SK-N-SH (cell line): ENCODE measurements around the gene ZFP57. TPM values are rescaled to one million over a fixed set of nuclear protein-coding genes. Genes with fewer than 3 reads are reported as not detected.

Experiments
- CTCF ChIA-PET: fragments of 300-600, 350-600 bp; formaldehyde crosslinking; extraction: SDS; loops from one replicate; lab custom pipeline; 2021; lab: Yijun Ruan, JAX
- POLR2A ChIA-PET: fragments of 350-600 bp; sonication (Branson Sonifier 250); formaldehyde crosslinking; extraction: SDS; loops from one replicate; lab custom pipeline; 2020; ENCODE audit warnings: antibody characterized with exemption, inconsistent platforms; lab: Yijun Ruan, JAX
- DNase-seq: peaks from one replicate; pipeline ENCODE4 v3.0.0; 2012
- H2AFZ ChIP-seq: fragments of 200-600 bp; sonication (generic); 2 replicates; pipeline ENCODE4 v1.8.1; 2016; ENCODE audit warnings: antibody characterized with exemption, mild to moderate bottlenecking, low read depth
- H3F3A ChIP-seq: fragments of 200-600 bp; sonication (generic); replicated peaks from 2 replicates; pipeline ENCODE3; 2016; ENCODE audit warnings: antibody characterized with exemption, mild to moderate bottlenecking; ENCODE audit not compliant: insufficient read depth
- H3K27ac ChIP-seq, 2 experiments: fragments of 200-500 bp in 1 of 2; fragments of 200-600 bp in 1 of 2; sonication (Bioruptor generic) in 1 of 2; sonication (generic), shearing (Covaris generic) in 1 of 2; 2 replicates each; pipeline versions ENCODE4 v1.5.1 to v1.6.1; 2014 to 2016; ENCODE audit warnings: low read depth in 2 of 2, inconsistent platforms in 1 of 2, low read length in 1 of 2, mild to moderate bottlenecking in 1 of 2, mixed read lengths in 1 of 2
- H3K27me3 ChIP-seq: fragments of 200-600 bp; sonication (generic), shearing (Covaris generic); 2 replicates; pipeline ENCODE4 v1.6.1; 2016; ENCODE audit warnings: mixed run types; ENCODE audit not compliant: insufficient read depth
- H3K36me3 ChIP-seq, 2 experiments: fragments of 200-500 bp in 1 of 2; fragments of 200-600 bp in 1 of 2; sonication (Bioruptor generic) in 1 of 2; sonication (generic) in 1 of 2; replicated peaks in 1 of 2; 2 replicates each; pipeline versions ENCODE3 to v1.5.1; 2014 to 2016; ENCODE audit warnings: low read length in 1 of 2, mild to moderate bottlenecking in 1 of 2; ENCODE audit not compliant: insufficient read depth in 2 of 2, control insufficient read depth in 1 of 2
- H3K4me1 ChIP-seq, 2 experiments: fragments of 200-500 bp in 1 of 2; fragments of 200-600 bp in 1 of 2; sonication (Bioruptor generic) in 1 of 2; sonication (generic), shearing (Covaris generic) in 1 of 2; 2 replicates each; pipeline versions ENCODE4 v1.5.1 to v1.6.1; 2014 to 2016; ENCODE audit warnings: low read depth in 1 of 2, low read length in 1 of 2, mixed run types in 1 of 2; ENCODE audit not compliant: insufficient read depth in 2 of 2, control insufficient read depth in 1 of 2
- H3K4me2 ChIP-seq: fragments of 200-600 bp; sonication (generic), shearing (Covaris generic); 2 replicates; pipeline ENCODE4 v1.6.1; 2017; ENCODE audit warnings: mixed run types
- H3K4me3 ChIP-seq, 2 experiments: fragments of 200-500 bp in 1 of 2; fragments of 200-600 bp in 1 of 2; sonication (Bioruptor generic) in 1 of 2; sonication (generic), shearing (Covaris generic) in 1 of 2; 2 replicates each; pipeline versions ENCODE4 v1.5.1 to v1.8.1; 2014 to 2016; ENCODE audit warnings: low read depth in 2 of 2, inconsistent platforms in 1 of 2, low read length in 1 of 2, mild to moderate bottlenecking in 1 of 2, mixed read lengths in 1 of 2, moderate library complexity in 1 of 2
- H3K79me2 ChIP-seq: fragments of 200-600 bp; sonication (generic); 2 replicates; pipeline ENCODE4 v1.8.1; 2017; ENCODE audit warnings: mild to moderate bottlenecking; ENCODE audit not compliant: insufficient read depth
- H3K9ac ChIP-seq: fragments of 200-600 bp; sonication (generic); 2 replicates; pipeline ENCODE4 v1.6.1; 2017; ENCODE audit warnings: mixed run types
- H3K9me2 ChIP-seq: fragments of 200-600 bp; sonication (generic); 2 replicates; pipeline ENCODE4 v1.6.1; 2017; ENCODE audit warnings: mixed run types
- H3K9me3 ChIP-seq: fragments of 200-600 bp; sonication (generic); 2 replicates; pipeline ENCODE4 v1.6.1; 2017; ENCODE audit warnings: mixed run types, mild to moderate bottlenecking, moderate library complexity
- H4K20me1 ChIP-seq: fragments of 200-600 bp; sonication (generic); 2 replicates; pipeline ENCODE4 v1.6.1; 2017; ENCODE audit warnings: mild to moderate bottlenecking, mixed run types; ENCODE audit not compliant: insufficient read depth
- CTCF ChIP-seq: fragments of 200-600 bp; sonication (generic); IDR thresholded peaks from 2 replicates; pipeline ENCODE4 v1.6.1; 2017; ENCODE audit warnings: antibody characterized with exemption, mild to moderate bottlenecking, moderate library complexity
- EP300 ChIP-seq, 2 experiments: IDR thresholded peaks; 2 replicates each; pipeline versions ENCODE4 v1.4.0 to v1.6.1; 2012; ENCODE audit warnings: borderline replicate concordance in 1 of 2, low read depth in 1 of 2, low read length in 1 of 2
- FOSL2 ChIP-seq: IDR thresholded peaks from 2 replicates; pipeline ENCODE4 v1.4.0; 2012; ENCODE audit warnings: low read depth, mild to moderate bottlenecking, moderate library complexity, borderline replicate concordance
- FOXM1 ChIP-seq: IDR thresholded peaks from 2 replicates; pipeline ENCODE4 v1.4.0; 2012; ENCODE audit warnings: low read depth, mild to moderate bottlenecking
- MAX ChIP-seq: IDR thresholded peaks from 2 replicates; pipeline ENCODE4 v1.4.0; 2012; ENCODE audit warnings: low read depth
- MEF2A ChIP-seq: IDR thresholded peaks from 2 replicates; pipeline ENCODE4 v1.4.0; 2012; ENCODE audit warnings: low read depth, borderline replicate concordance
- MXI1 ChIP-seq: IDR thresholded peaks from 2 replicates; pipeline ENCODE4 v1.6.1; 2012; ENCODE audit warnings: mild to moderate bottlenecking, low read depth, low read length, improper control_type of control experiment
- PBX3 ChIP-seq: IDR thresholded peaks from 2 replicates; pipeline ENCODE4; 2012
- RAD21 ChIP-seq: IDR thresholded peaks from 2 replicates; pipeline ENCODE4 v1.6.1; 2012; ENCODE audit warnings: mild to moderate bottlenecking, low read length
- RFX5 ChIP-seq: IDR thresholded peaks from 2 replicates; pipeline ENCODE4 v1.6.1; 2012; ENCODE audit warnings: mild to moderate bottlenecking, improper control_type of control experiment, low read length
- USF2 ChIP-seq: fragments of 150-350 bp; IDR thresholded peaks from 2 replicates; pipeline ENCODE4 v1.6.1; 2017; ENCODE audit warnings: antibody characterized with exemption, low read length, low read depth, borderline replicate concordance
- YY1 ChIP-seq: IDR thresholded peaks from 2 replicates; pipeline ENCODE4 v1.4.0; 2012; ENCODE audit warnings: low read depth, mild to moderate bottlenecking
- WGBS: methylation state at CpG from one replicate; pipeline ENCODE4 v1.1.6; 2017; ENCODE audit warnings: low lambda C conversion rate; 5-methylcytosine and 5-hydroxymethylcytosine counted together
- polyA plus RNA-seq, 3 experiments: library from polyadenylated mRNA; depleted of rRNA; stranded (reverse); fragments of >200 nt; gene quantifications; 2 replicates each; pipeline ENCODE4 v1.2.3, GENCODE V29; 2012

ZFP57 gene
- polyA plus RNA-seq, 1 of the 3 experiments (the other 2 are of a cell fraction): not detected

- Histone ChIP-seq H3K9me3 (no peaks in the 10 kb centered on the region), H3F3A (no peaks in the 10 kb centered on the region), H3K4me2 (no peak overlapping the region), H3K79me2 (no peaks in the 10 kb centered on the region), H3K9ac (no peak overlapping the region), H3K4me1 (peaks cover 0 to 7% of the 10 kb centered on the region in 2 experiments; a peak in 1 of 4 replicates), H3K36me3 (no peaks in the 10 kb centered on the region), H2AFZ (no peak overlapping the region), H3K4me3 (no peak overlapping the region), H3K27me3 (peaks cover 10% of the 10 kb centered on the region; the same call in 1 of the 2 replicates), H3K27ac (no peak overlapping the region), H3K9me2 (no peaks in the 10 kb centered on the region), H4K20me1 (no peaks in the 10 kb centered on the region)
- WGBS: 75% methylated on average over 9 of the region's 10 CpGs
- ChIA-PET POLR2A (no interaction called here), CTCF (interaction anchor here (1.0 to 8.1 kb wide), 17 partner anchors 11 to 883 kb away, joined by 3 to 120 read pairs (median 9); partner anchors contain the start of gene GABBR1)
- no peak for DNase-seq
- no peak for TF ChIP-seq USF2
- no peak for TF ChIP-seq YY1
- TF ChIP-seq PBX3: no peak
- TF ChIP-seq FOXM1: no peak
- no peak for TF ChIP-seq MXI1
- TF ChIP-seq MAX: no peak
Observed at GRCh38 chr6:29652198-29652584, 28.8 kb downstream of the ZFP57 start.

GRCh38 chr6:29651413-29652197, 29.3 kb downstream of the ZFP57 start:
- Histone ChIP-seq H3K4me2 (no peak overlapping the region), H3K9me3 (no peaks in the 10 kb centered on the region), H2AFZ (no peak overlapping the region), H3K27ac (no peak overlapping the region), H3K27me3 (peaks cover 7% of the 10 kb centered on the region; the same call in 1 of the 2 replicates), H3K9ac (no peak overlapping the region), H3F3A (no peaks in the 10 kb centered on the region), H3K36me3 (no peaks in the 10 kb centered on the region), H3K79me2 (no peaks in the 10 kb centered on the region), H3K4me1 (peaks cover 0 to 7% of the 10 kb centered on the region in 2 experiments; a peak in 1 of 4 replicates), H3K4me3 (no peak overlapping the region), H3K9me2 (no peaks in the 10 kb centered on the region), H4K20me1 (no peaks in the 10 kb centered on the region)
- WGBS: 52% methylated on average over 8 of the region's 8 CpGs
- CTCF ChIA-PET: interaction anchor here (0.6 to 8.1 kb wide), 16 partner anchors 11 to 179 kb away, joined by 3 to 120 read pairs (median 10); partner anchors contain the start of gene GABBR1
- no peak for TF ChIP-seq FOSL2
- TF ChIP-seq EP300 (IDR thresholded peaks at IDR 0.05; ENCODE audit: borderline replicate concordance in 1 of 2, low read depth in 1 of 2, low read length in 1 of 2): no peak
- TF ChIP-seq MXI1: no peak
- TF ChIP-seq CTCF: peak; percentile 75
- no peak for TF ChIP-seq MEF2A
- TF ChIP-seq RFX5: peak; percentile 78
- TF ChIP-seq RAD21: no peak
- POLR2A ChIA-PET: no interaction called here
- peak; percentile 54 for DNase-seq
